DOHH2 (cell line): Measurements from ENCODE around the gene ZNF219.

Source experiments
- EZH2phosphoT487 ChIP-seq: fragments of 200-600 bp; sonication (generic); IDR thresholded peaks from 2 replicates; pipeline ENCODE4 v1.6.1; 2017; ENCODE audit warnings: borderline replicate concordance, mild to moderate bottlenecking, antibody characterized with exemption, low read length, moderate library complexity, mixed read lengths
- TF ChIP-seq, protein P1 (sequence below): fragments of 200-600 bp; sonication (generic); IDR thresholded peaks from one replicate; pipeline ENCODE4 v1.5.1; 2014; ENCODE audit warnings: antibody characterized with exemption, mild to moderate bottlenecking, low read depth, low read length; ENCODE audit not compliant: poor library complexity, severe bottlenecking

DNA sequence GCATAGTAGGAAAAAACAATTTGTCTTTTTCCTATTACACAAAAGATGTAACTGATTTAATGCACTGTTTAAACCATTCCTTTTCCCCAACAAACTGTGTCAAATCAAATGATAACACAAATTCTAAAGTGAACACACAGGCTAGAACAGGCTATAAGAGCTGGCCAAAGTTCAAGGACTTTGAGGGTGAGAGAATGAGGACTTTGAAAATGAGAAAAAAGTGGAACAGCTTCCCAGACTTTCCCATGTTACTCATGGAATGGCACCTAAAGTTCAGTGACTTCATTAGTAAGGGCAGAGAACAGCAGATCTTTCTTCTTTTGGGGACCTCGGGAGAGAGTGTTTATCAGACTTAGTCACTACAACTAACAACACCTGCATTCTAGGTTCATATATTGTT, 25.0 kb upstream of the ZNF219 start:
- TF ChIP-seq, protein P1, sequence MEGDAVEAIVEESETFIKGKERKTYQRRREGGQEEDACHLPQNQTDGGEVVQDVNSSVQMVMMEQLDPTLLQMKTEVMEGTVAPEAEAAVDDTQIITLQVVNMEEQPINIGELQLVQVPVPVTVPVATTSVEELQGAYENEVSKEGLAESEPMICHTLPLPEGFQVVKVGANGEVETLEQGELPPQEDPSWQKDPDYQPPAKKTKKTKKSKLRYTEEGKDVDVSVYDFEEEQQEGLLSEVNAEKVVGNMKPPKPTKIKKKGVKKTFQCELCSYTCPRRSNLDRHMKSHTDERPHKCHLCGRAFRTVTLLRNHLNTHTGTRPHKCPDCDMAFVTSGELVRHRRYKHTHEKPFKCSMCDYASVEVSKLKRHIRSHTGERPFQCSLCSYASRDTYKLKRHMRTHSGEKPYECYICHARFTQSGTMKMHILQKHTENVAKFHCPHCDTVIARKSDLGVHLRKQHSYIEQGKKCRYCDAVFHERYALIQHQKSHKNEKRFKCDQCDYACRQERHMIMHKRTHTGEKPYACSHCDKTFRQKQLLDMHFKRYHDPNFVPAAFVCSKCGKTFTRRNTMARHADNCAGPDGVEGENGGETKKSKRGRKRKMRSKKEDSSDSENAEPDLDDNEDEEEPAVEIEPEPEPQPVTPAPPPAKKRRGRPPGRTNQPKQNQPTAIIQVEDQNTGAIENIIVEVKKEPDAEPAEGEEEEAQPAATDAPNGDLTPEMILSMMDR: no peak
- TF ChIP-seq EZH2phosphoT487: no peak
